Prostate gland (tissue), 2 donors: Measurements from ENCODE around the gene ERVFRD-1.

Experiments used
- POLR2A ChIP-seq: fragments of 450-650 bp; IDR thresholded peaks from one replicate; pipeline ENCODE4 v1.6.1; 2016; ENCODE audit warnings: antibody characterized with exemption, mild to moderate bottlenecking
- POLR2AphosphoS5 ChIP-seq: sonication (generic); formaldehyde crosslinking; IDR thresholded peaks from one replicate; pipeline ENCODE4 v1.6.1; 2017; ENCODE audit warnings: antibody characterized with exemption
- TF ChIP-seq, protein P1 (sequence below), 4 experiments: fragments of 200-600 bp in 2 of 4; fragments of 450-650 bp in 2 of 4; sonication (generic) in 2 of 4; IDR thresholded peaks; 1 replicate in 3 of 4; 2 replicates in 1 of 4; pipeline ENCODE4 v1.5.1; 2016 to 2019; ENCODE audit warnings: antibody characterized with exemption in 4 of 4, mild to moderate bottlenecking in 2 of 4, moderate library complexity in 2 of 4

DNA sequence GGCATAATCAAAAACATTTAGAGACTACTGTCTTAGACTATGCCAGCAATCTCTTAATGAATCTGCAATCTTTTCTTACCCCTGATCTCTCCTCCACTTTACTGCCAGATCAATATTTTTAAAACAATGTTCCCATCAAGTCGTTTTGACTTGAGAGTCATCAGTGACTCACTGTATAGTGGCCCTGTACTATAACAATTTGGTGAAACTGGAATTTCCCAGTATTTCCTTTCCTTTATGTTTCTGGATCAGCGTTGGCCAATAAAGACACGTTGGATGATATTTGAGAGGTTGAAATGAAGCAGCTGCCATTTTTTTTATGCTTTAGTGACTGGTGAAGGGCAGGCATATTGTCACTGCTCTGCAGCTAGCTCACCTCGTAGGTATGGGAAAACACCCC, 28.0 kb downstream of the ERVFRD-1 start:
- TF ChIP-seq, protein P1, sequence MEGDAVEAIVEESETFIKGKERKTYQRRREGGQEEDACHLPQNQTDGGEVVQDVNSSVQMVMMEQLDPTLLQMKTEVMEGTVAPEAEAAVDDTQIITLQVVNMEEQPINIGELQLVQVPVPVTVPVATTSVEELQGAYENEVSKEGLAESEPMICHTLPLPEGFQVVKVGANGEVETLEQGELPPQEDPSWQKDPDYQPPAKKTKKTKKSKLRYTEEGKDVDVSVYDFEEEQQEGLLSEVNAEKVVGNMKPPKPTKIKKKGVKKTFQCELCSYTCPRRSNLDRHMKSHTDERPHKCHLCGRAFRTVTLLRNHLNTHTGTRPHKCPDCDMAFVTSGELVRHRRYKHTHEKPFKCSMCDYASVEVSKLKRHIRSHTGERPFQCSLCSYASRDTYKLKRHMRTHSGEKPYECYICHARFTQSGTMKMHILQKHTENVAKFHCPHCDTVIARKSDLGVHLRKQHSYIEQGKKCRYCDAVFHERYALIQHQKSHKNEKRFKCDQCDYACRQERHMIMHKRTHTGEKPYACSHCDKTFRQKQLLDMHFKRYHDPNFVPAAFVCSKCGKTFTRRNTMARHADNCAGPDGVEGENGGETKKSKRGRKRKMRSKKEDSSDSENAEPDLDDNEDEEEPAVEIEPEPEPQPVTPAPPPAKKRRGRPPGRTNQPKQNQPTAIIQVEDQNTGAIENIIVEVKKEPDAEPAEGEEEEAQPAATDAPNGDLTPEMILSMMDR (IDR thresholded peaks at IDR 0.05) = no peak
- TF ChIP-seq POLR2A (no peak), POLR2AphosphoS5 (no peak)
